PC-9 (cell line): ENCODE measurements around the gene KISS1R.

Experiments used
- CTCF ChIP-seq: fragments of 200-600 bp; sonication (generic); conservative IDR thresholded peaks from 2 replicates; pipeline ENCODE4 v1.6.1; 2017; ENCODE audit warnings: mixed run types, antibody characterized with exemption, mild to moderate bottlenecking, moderate library complexity
- EZH2 ChIP-seq: fragments of 200-600 bp; sonication (generic); IDR thresholded peaks from 2 replicates; pipeline ENCODE4 v1.8.0; 2017; ENCODE audit warnings: antibody characterized with exemption, low read depth

- TF ChIP-seq CTCF (no peak), EZH2 (no peak)
Measured at GRCh38 chr19:943551-944170, 26.5 kb downstream of the KISS1R start.
